ENCODE data around the gene CFB.

The CFB gene

GRCh38 chr6:31961616-31962015 is 15.7 kb downstream of the CFB start:
- no peak for TF ChIP-seq CTCF (IDR thresholded peaks at IDR 0.05; ENCODE audit: poor library complexity, severe bottlenecking)
- Histone ChIP-seq H3K4me1 (ENCODE audit: insufficient read depth, poor library complexity, severe bottlenecking) (no peaks in the 10 kb centered on the region), H3K36me3 (ENCODE audit: low read depth) (peaks cover 79% of the 10 kb centered on the region)

GRCh38 chr6:31963921-31964320 is 18.0 kb downstream of the CFB start:
- TF ChIP-seq CTCF (IDR thresholded peaks at IDR 0.05; ENCODE audit: poor library complexity, severe bottlenecking): no peak
- Histone ChIP-seq H3K27ac (ENCODE audit: poor library complexity, severe bottlenecking) (no peak overlapping the region), H3K36me3 (ENCODE audit: low read depth) (peaks cover 69% of the 10 kb centered on the region), H3K4me1 (ENCODE audit: insufficient read depth, poor library complexity, severe bottlenecking) (no peaks in the 10 kb centered on the region), H3K4me3 (ENCODE audit: severe bottlenecking) (no peak overlapping the region), H3K9me3 (ENCODE audit: severe bottlenecking) (no peaks in the 10 kb centered on the region), H3K27me3 (ENCODE audit: insufficient read depth, poor library complexity, severe bottlenecking) (no peaks in the 10 kb centered on the region)
- no peak for DNase-seq (ENCODE audit: low spot score)
- no peak for ATAC-seq (ENCODE audit: low read depth)

More at GRCh38 chr6:31961616-31962015, 15.7 kb downstream of the CFB start:
- ATAC-seq (ENCODE audit: low read depth) (no peak), DNase-seq (ENCODE audit: low spot score) (no peak)
- Histone ChIP-seq H3K4me3 (ENCODE audit: severe bottlenecking) (no peak overlapping the region), H3K27me3 (ENCODE audit: insufficient read depth, poor library complexity, severe bottlenecking) (no peaks in the 10 kb centered on the region), H3K9me3 (ENCODE audit: severe bottlenecking) (no peaks in the 10 kb centered on the region), H3K27ac (ENCODE audit: poor library complexity, severe bottlenecking) (no peak overlapping the region)

GRCh38 chr6:31965700-31966099 is 19.8 kb downstream of the CFB start:
- Histone ChIP-seq H3K27me3 (ENCODE audit: insufficient read depth, poor library complexity, severe bottlenecking) (no peaks in the 10 kb centered on the region), H3K27ac (ENCODE audit: poor library complexity, severe bottlenecking) (no peak overlapping the region), H3K4me1 (ENCODE audit: insufficient read depth, poor library complexity, severe bottlenecking) (peaks cover 3% of the 10 kb centered on the region), H3K36me3 (ENCODE audit: low read depth) (peaks cover 77% of the 10 kb centered on the region), H3K9me3 (ENCODE audit: severe bottlenecking) (no peaks in the 10 kb centered on the region), H3K4me3 (ENCODE audit: severe bottlenecking) (no peak overlapping the region)
- no peak for ATAC-seq (ENCODE audit: low read depth)
- TF ChIP-seq CTCF (IDR thresholded peaks at IDR 0.05; ENCODE audit: poor library complexity, severe bottlenecking): no peak
- DNase-seq (ENCODE audit: low spot score): no peak

- Histone ChIP-seq H3K27ac (ENCODE audit: poor library complexity, severe bottlenecking) (no peak overlapping the region), H3K9me3 (ENCODE audit: severe bottlenecking) (no peaks in the 10 kb centered on the region), H3K36me3 (ENCODE audit: low read depth) (peaks cover 70% of the 10 kb centered on the region), H3K4me3 (ENCODE audit: severe bottlenecking) (no peak overlapping the region), H3K4me1 (ENCODE audit: insufficient read depth, poor library complexity, severe bottlenecking) (peaks cover 5% of the 10 kb centered on the region), H3K27me3 (ENCODE audit: insufficient read depth, poor library complexity, severe bottlenecking) (no peaks in the 10 kb centered on the region)
- DNase-seq (ENCODE audit: low spot score) (no peak), ATAC-seq (ENCODE audit: low read depth) (no peak)
- TF ChIP-seq CTCF (IDR thresholded peaks at IDR 0.05; ENCODE audit: poor library complexity, severe bottlenecking): no peak
Measured at GRCh38 chr6:31966506-31966905, 20.6 kb downstream of the CFB start.

GRCh38 chr6:31966997-31967925 is 21.4 kb downstream of the CFB start:
- ATAC-seq (ENCODE audit: low read depth) (no peak), DNase-seq (ENCODE audit: low spot score) (no peak)

More at GRCh38 chr6:31966997-31967925, 21.4 kb downstream of the CFB start:
- Histone ChIP-seq H3K36me3 (ENCODE audit: low read depth) (peaks cover 63% of the 10 kb centered on the region), H3K4me1 (ENCODE audit: insufficient read depth, poor library complexity, severe bottlenecking) (peaks cover 5% of the 10 kb centered on the region), H3K9me3 (ENCODE audit: severe bottlenecking) (no peaks in the 10 kb centered on the region), H3K4me3 (ENCODE audit: severe bottlenecking) (no peak overlapping the region), H3K27ac (ENCODE audit: poor library complexity, severe bottlenecking) (no peak overlapping the region), H3K27me3 (ENCODE audit: insufficient read depth, poor library complexity, severe bottlenecking) (no peaks in the 10 kb centered on the region)
- no peak for TF ChIP-seq CTCF (IDR thresholded peaks at IDR 0.05; ENCODE audit: poor library complexity, severe bottlenecking)
